ENCODE results near the gene PRM1. TPM values are rescaled to one million over a fixed set of nuclear protein-coding genes. Genes with fewer than 3 reads are reported as not detected.
A peak's percentile ranks its signal among the peaks of the same experiment; 100 is the strongest.

PRM1 gene
- total and polyA plus RNA-seq, 2 of the 4 experiments (the other 2 are of a cell fraction) = not detected

DNA sequence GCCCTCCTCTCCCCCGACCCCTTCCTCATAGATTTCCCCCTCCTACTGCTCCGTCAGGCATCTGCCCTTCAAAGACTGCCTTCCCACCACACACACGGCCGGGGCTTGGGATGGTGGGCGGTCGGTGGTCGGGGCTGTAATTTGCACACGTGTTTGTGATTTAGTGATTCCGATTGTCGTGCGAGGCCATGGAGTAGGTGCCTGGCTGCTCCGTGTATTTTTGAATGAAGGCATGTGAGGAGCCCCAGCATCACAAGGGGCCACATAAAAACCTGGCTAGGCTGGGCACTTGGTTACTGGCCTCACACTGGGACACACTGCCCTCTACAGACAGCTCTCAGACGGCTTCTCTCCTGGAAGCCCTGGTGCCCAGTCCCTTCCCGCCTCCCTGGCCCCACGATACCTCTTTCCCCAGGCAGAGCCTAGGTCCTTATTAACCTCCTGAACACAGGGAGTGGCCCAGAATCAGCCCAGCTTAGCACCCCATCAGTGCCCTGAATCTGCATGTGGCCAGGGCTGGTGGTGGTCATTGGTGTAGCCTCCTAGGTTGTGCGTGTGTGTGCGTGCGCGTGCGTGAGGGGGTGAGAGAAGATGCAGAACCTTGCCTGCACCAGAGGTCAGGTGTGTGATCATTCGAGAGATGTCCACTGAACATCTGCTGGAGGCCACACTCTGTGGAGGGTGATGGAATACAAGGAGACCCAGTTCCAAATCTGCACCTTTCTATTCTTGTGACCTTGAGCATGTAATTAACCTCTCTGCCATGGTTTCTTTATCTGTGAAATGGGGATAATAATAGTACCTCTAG is 23.8 kb downstream of the PRM1 start:
- H3K14ac ChIP-seq (replicated peaks; ENCODE audit: low read depth, low read length) = peak overlapping the region; percentile 27
- H3K4me1 ChIP-seq (ENCODE audit: control insufficient read depth, insufficient read depth, low read length) = peaks cover 16% of the 10 kb centered on the region
- H3K56ac ChIP-seq (ENCODE audit: extremely low read depth, insufficient read depth, low read length) = 0 out of 2 replicates have a peak overlapping the region, but pooled peaks have one; percentile 8
- peak overlapping the region; percentile 90 for H2BK5ac ChIP-seq (ENCODE audit: low read depth, low read length, poor library complexity, severe bottlenecking)
- 0% methylated on average over 1 of the region's 21 CpGs; no CpG with 5 or more reads in 1 of the 2 experiments for WGBS, 2 experiments (ENCODE audit: extremely low coverage in 2 of 2, insufficient read length in 1 of 2)
- peak overlapping the region; percentile 97 for H3K27ac ChIP-seq (ENCODE audit: insufficient read depth, low read length)
- H2BK20ac ChIP-seq (ENCODE audit: low read depth, low read length) = peak overlapping the region; percentile 31; the same call in 1 of the 2 replicates
- CTCF ChIA-PET = interaction anchor here (0.7 to 2.6 kb wide), 6 partner anchors 101 to 297 kb away, joined by 3 to 14 read pairs (median 4); no protein-coding TSS in a partner anchor
- H3K4me3 ChIP-seq (ENCODE audit: insufficient read depth, low read depth, low read length) = peak overlapping the region; percentile 77; the same call in 1 of the 2 replicates
- H4K8ac ChIP-seq (ENCODE audit: low read depth in 2 of 2, low read length in 2 of 2) = peak overlapping the region; percentile 47 to 75; a peak in 2 of 4 replicates
- H3K9ac ChIP-seq (ENCODE audit: low read depth, low read length) = peak overlapping the region; percentile 86
- H3K18ac ChIP-seq (ENCODE audit: low read depth, low read length) = peak overlapping the region; percentile 7; the same call in 1 of the 2 replicates
- peak; percentile 24 for ATAC-seq (ENCODE audit: low read depth)
- no TSS peak for BruUV-seq (replicated peaks)
- H4K91ac ChIP-seq (ENCODE audit: insufficient read depth, low read depth, low read length) = peak overlapping the region; percentile 82
- peak overlapping the region; percentile 98 for H2AK9ac ChIP-seq (replicated peaks; ENCODE audit: low read depth, low read length, poor library complexity)
- peak overlapping the region; percentile 21 for H3K23ac ChIP-seq (ENCODE audit: low read depth, low read length)
- POLR2A ChIA-PET (ENCODE audit: unreplicated experiment) = interaction anchor here (0.5 to 1.8 kb wide), 2 partner anchors 17 to 303 kb away, joined by 3 to 18 read pairs; partner anchors contain the start of gene PRM3
- H2BK15ac ChIP-seq (ENCODE audit: low read depth, low read length) = peak overlapping the region; percentile 77; the same call in 1 of the 3 replicates
- H3K79me1 ChIP-seq (ENCODE audit: low read depth in 1 of 2, low read length in 2 of 2) = peaks cover 11 to 33% of the 10 kb centered on the region in 2 experiments; a peak in 3 of 4 replicates
- intact Hi-C loops (cut with micrococcal nuclease) = loop anchor here (10.0 kb wide), 1 partner anchor 123 kb away; no protein-coding TSS in a partner anchor
- peak; percentile 84 for DNase-seq
- no peaks in the 10 kb centered on the region for H3K9me3 ChIP-seq (ENCODE audit: control insufficient read depth, insufficient read depth, low read length)
- peaks cover 31% of the 10 kb centered on the region for H4K20me1 ChIP-seq (ENCODE audit: insufficient read depth, low read length)
- no peaks in the 10 kb centered on the region for H3K27me3 ChIP-seq (ENCODE audit: control insufficient read depth, insufficient read depth, low read length)
- peak overlapping the region; percentile 63 for H3K4me2 ChIP-seq (ENCODE audit: low read depth, low read length)
- peak overlapping the region; percentile 69 for H2AK5ac ChIP-seq (ENCODE audit: low read depth, low read length)
- in situ Hi-C loops (cut with MboI; ENCODE audit: low sequenced_read_pairs) = loop anchor here (5.0 kb wide), 1 partner anchor 105 kb away; no protein-coding TSS in a partner anchor
- dilution Hi-C loops (cut with HindIII; ENCODE audit: low sequenced_read_pairs, unreplicated experiment) = no loop called here
- H4K5ac ChIP-seq (ENCODE audit: low read depth, low read length) = peak overlapping the region; percentile 19; the same call in 1 of the 2 replicates
- H2AFZ ChIP-seq (replicated peaks; ENCODE audit: low read length, poor library complexity) = peak overlapping the region; percentile 94
- H2BK120ac ChIP-seq (ENCODE audit: low read depth, low read length) = peak overlapping the region; percentile 68
- peaks cover 27% of the 10 kb centered on the region for H3K36me3 ChIP-seq (ENCODE audit: control insufficient read depth, insufficient read depth, low read length)
- H3K4ac ChIP-seq (ENCODE audit: low read depth, low read length) = peak overlapping the region; percentile 91
- H3K9me1 ChIP-seq (ENCODE audit: insufficient read depth, low read length) = peaks cover 6% of the 10 kb centered on the region; the same call in 1 of the 2 replicates
- TF ChIP-seq CEBPB (IDR thresholded peaks at IDR 0.05; ENCODE audit: low read depth, low read length) (no peak), MAZ (IDR thresholded peaks at IDR 0.05; ENCODE audit: borderline replicate concordance, low read depth, low read length) (peak; percentile 19; the same call in 1 of the 2 replicates), SMC3 (IDR thresholded peaks at IDR 0.05; ENCODE audit: low read depth, low read length) (peak; percentile 77), RAD21 (IDR thresholded peaks at IDR 0.05; ENCODE audit: low read length) (peak; percentile 85), MXI1 (IDR thresholded peaks at IDR 0.05; ENCODE audit: borderline replicate concordance, low read depth, low read length) (no peak), POLR2A (IDR thresholded peaks at IDR 0.05; ENCODE audit: low read depth, low read length) (no peak), RCOR1 (IDR thresholded peaks at IDR 0.05; ENCODE audit: insufficient replicate concordance, low read length) (no peak), RFX5 (IDR thresholded peaks at IDR 0.05; ENCODE audit: low read depth, low read length) (no peak), MAFK (IDR thresholded peaks at IDR 0.05; ENCODE audit: low read depth, low read length) (no peak), BHLHE40 (IDR thresholded peaks at IDR 0.05; ENCODE audit: low read depth, low read length) (no peak), FOS (IDR thresholded peaks at IDR 0.05; ENCODE audit: low read depth, low read length) (no peak), CHD1 (IDR thresholded peaks at IDR 0.05; ENCODE audit: low read depth, low read length) (no peak)
- TF ChIP-seq, protein P1, sequence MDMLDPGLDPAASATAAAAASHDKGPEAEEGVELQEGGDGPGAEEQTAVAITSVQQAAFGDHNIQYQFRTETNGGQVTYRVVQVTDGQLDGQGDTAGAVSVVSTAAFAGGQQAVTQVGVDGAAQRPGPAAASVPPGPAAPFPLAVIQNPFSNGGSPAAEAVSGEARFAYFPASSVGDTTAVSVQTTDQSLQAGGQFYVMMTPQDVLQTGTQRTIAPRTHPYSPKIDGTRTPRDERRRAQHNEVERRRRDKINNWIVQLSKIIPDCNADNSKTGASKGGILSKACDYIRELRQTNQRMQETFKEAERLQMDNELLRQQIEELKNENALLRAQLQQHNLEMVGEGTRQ (IDR thresholded peaks at IDR 0.05; ENCODE audit: low read depth, low read length) = no peak
- TF ChIP-seq, protein P2, sequence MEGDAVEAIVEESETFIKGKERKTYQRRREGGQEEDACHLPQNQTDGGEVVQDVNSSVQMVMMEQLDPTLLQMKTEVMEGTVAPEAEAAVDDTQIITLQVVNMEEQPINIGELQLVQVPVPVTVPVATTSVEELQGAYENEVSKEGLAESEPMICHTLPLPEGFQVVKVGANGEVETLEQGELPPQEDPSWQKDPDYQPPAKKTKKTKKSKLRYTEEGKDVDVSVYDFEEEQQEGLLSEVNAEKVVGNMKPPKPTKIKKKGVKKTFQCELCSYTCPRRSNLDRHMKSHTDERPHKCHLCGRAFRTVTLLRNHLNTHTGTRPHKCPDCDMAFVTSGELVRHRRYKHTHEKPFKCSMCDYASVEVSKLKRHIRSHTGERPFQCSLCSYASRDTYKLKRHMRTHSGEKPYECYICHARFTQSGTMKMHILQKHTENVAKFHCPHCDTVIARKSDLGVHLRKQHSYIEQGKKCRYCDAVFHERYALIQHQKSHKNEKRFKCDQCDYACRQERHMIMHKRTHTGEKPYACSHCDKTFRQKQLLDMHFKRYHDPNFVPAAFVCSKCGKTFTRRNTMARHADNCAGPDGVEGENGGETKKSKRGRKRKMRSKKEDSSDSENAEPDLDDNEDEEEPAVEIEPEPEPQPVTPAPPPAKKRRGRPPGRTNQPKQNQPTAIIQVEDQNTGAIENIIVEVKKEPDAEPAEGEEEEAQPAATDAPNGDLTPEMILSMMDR (conservative IDR thresholded peaks at IDR 0.05; ENCODE audit: low read depth, low read length) = peak; percentile 88
